GM10266 (cell line): Measurements from ENCODE around the gene ZNF215.
A peak's percentile ranks its signal among the peaks of the same experiment; 100 is the strongest.
"Not testable (repeated sequence)": the region's sequence is repeated elsewhere in the genome, so short reads cannot be mapped to it uniquely, and the experiment has no call there.

Source experiments
- DNase-seq: peaks from one replicate; pipeline ENCODE4 v3.0.0; 2012; ENCODE audit errors: extremely low spot score
- TF ChIP-seq, protein P1 (sequence below): IDR thresholded peaks from 2 replicates; pipeline ENCODE4 v1.5.1; 2012; ENCODE audit warnings: mild to moderate bottlenecking, low read depth; ENCODE audit not compliant: control insufficient read depth, insufficient read depth; ENCODE audit errors: missing control alignments

ZNF215 gene

DNA sequence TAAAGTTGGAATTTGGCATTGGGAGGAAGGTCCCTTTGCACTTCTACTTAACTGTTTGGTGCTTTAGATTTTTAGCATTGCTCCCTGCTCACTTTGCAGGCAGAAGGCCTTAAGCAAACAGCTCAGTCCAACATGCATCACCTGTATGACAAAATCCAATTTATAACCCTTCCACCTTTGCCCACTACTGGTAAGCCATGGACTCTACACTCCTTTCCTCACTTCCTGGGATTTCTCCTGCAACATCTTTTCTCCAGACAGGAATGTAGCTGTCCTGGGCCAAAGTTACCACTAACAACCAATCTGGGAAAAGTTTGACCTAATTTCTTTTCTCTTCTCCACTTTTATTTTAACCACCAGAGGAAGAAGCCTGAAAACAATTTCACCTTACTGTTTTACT lies 32.1 kb upstream of the ZNF215 start:
- no peak for DNase-seq
- TF ChIP-seq, protein P1, sequence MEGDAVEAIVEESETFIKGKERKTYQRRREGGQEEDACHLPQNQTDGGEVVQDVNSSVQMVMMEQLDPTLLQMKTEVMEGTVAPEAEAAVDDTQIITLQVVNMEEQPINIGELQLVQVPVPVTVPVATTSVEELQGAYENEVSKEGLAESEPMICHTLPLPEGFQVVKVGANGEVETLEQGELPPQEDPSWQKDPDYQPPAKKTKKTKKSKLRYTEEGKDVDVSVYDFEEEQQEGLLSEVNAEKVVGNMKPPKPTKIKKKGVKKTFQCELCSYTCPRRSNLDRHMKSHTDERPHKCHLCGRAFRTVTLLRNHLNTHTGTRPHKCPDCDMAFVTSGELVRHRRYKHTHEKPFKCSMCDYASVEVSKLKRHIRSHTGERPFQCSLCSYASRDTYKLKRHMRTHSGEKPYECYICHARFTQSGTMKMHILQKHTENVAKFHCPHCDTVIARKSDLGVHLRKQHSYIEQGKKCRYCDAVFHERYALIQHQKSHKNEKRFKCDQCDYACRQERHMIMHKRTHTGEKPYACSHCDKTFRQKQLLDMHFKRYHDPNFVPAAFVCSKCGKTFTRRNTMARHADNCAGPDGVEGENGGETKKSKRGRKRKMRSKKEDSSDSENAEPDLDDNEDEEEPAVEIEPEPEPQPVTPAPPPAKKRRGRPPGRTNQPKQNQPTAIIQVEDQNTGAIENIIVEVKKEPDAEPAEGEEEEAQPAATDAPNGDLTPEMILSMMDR = no peak

DNA sequence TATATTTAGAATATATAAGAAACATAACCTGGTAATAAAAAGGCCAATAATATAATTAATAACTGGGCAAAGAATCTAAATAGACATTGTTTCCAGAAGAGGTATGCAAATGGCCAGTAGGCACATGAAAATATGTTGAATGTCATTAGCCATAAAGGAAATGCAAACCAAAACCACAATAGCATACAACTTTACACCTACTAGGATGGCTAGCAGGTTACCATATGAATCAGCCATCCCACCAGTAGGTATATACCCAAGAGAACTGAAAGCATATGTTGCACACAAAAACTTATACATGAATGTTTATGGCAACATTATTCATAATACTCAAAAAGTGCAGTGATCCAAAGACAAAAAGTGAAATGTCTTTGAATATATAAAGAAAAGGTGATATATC lies 31.2 kb upstream of the ZNF215 start:
- DNase-seq = peak; percentile 21
- TF ChIP-seq, protein P1 = no peak

DNA sequence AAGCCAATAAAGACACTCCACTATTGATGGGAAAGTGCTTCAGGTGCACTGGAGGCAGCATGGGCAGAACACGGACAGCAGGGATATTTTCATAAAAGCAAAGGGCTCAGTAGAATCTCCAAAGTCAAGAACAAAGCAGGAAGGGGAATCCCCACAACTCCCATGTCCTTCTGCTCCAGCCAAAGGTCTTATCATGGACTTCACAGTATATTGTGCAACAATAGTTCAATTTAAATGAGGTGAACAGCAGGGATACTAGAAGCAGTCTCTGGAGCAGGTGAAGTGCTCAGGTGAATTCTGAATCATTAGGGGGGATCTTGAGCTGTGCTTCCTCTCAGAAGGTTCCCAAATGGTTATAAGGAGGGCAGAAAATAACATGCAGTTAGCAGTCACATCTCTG lies 27.3 kb upstream of the ZNF215 start:
- no peak for DNase-seq
- TF ChIP-seq, protein P1 = no peak

DNA sequence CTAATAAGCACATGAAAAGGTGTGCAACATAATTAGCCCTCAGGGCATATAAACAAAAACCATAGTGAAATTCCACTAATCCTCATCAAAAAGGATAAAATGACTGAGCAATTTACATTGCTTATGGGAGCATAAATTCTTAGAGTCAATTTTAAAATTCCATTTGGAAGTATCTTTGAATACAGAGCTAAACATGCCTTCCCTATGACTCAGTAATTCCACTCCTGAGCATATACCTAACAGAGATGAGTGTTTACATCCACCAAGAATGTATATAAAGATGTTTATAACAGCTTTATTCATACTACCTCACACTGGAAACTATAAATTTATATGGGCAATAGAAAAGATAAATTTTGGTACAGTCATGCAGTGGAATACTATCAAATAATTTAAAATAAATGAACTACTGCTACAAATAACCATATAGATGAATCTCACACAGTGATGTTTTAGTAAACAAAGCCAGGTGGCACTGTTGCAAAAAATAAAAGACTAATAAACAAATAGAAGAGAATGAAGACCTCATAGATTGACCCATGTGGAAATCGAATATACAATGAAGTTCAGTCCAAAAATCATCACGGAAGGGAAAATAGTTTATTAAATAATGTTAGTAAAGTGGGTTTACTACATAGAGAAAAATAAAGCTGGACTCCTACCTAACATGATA lies 25.8 kb upstream of the ZNF215 start:
- TF ChIP-seq, protein P1 = peak; percentile 7
- DNase-seq = no peak

DNA sequence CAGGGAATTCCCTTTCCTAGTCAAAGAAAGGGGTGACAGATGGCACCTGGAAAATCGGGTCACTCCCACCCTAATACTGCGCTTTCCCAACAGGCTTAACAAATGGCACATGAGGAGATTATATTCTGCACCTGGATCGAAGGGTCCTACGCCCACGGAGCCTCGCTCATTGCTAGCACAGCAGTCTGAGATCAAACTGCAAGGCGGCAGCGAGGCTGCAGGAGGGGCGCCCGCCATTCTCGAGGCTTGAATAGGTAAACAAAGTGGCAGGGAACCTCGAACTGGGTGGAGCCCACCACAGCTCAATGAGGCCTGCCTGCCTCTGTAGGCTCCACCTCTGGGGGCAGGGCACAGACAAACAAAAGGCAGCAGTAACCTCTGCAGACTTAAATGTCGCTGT lies 21.4 kb upstream of the ZNF215 start:
- not testable (repeated sequence) for DNase-seq

DNA sequence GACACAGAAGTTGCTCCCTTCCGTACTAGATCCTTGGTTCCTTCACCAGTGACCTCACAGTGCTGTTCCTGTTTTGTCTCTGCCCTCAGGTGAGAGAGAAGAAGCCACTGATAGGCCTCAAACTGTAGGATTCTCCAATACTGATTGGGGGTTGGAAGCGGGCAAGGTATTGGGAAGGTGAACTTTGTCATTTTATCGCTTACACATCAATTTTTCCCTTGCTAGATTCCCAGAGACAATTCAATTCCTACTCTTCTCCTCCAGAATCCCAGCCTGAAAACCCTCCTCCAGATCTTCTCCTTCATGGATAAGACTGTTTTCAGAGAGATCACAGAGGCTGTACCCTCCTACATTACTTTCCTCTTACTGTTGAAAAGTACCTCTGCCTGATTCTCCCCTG lies 14.8 kb upstream of the ZNF215 start:
- DNase-seq = no peak
- TF ChIP-seq, protein P1 = no peak

DNA sequence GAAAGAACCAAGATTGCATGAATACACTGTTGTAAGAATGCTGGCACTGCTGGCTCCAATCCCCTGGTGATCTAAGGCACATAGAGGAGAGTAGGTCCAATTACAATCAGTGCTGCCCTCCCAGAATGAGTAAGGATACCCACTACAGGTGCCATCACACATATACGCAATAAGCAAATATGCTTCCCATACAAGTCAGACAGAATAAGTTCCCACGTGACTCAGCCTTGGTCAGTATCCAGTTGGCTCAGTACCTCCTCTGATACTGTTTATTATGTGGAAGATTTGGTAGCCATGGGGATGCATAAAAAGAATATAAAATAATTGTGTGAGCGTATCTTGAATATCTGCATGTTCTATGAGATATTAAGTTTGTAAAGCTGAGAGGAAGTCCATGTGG lies 14.3 kb upstream of the ZNF215 start:
- TF ChIP-seq, protein P1 = no peak
- DNase-seq = no peak

DNA sequence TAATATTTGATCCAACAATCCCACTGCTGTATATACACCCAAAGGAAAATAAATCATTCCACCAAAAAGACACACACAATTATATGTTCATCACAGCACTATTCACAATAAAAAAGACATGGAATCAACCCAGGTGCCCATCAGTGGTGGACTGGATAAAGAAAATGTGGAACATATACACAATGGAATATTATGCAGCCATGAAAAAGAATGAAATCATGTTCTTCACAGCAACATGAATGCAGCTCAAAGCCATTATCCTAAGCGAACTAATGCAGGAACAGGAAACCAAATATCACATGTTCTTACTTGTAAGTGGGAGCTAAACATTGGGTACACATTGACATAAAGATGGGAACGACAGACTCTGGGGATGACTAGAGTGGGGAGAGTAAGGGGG lies 6.5 kb upstream of the ZNF215 start:
- no peak for DNase-seq
- TF ChIP-seq, protein P1 = no peak
